ENCODE measurements around the gene RSU1.

DNA sequence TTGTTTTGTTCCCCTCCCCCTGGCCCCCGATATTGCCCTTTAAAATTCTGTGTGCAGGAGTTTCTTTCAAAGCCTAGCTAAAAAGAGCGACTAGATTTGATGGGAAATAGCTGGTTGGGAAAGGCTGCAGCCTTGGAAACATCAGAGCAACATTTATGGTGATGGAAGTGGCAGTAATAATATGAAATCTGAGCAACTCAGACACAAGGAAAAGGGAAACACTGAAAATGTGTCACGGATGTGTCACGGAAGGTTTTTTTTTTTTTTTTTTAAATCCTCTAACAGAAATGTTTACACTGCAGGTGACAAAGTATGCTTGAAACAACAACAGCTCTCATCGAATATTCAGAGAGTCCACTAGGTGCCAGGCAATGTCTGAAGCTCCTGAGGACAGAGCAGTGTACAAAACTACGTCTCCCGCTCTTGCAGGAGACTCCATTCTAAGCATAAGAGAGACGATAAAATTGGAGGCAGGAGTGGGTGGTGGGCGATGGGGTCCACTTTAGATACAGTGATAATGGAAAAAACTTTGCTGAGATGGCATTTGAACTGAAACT is 143.0 kb downstream of the RSU1 start:
- TF ChIP-seq, protein P1, sequence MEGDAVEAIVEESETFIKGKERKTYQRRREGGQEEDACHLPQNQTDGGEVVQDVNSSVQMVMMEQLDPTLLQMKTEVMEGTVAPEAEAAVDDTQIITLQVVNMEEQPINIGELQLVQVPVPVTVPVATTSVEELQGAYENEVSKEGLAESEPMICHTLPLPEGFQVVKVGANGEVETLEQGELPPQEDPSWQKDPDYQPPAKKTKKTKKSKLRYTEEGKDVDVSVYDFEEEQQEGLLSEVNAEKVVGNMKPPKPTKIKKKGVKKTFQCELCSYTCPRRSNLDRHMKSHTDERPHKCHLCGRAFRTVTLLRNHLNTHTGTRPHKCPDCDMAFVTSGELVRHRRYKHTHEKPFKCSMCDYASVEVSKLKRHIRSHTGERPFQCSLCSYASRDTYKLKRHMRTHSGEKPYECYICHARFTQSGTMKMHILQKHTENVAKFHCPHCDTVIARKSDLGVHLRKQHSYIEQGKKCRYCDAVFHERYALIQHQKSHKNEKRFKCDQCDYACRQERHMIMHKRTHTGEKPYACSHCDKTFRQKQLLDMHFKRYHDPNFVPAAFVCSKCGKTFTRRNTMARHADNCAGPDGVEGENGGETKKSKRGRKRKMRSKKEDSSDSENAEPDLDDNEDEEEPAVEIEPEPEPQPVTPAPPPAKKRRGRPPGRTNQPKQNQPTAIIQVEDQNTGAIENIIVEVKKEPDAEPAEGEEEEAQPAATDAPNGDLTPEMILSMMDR (IDR thresholded peaks at IDR 0.05; ENCODE audit: insufficient read depth, low read depth, low read length), result no peak
- TF ChIP-seq EZH2 (IDR thresholded peaks at IDR 0.05; ENCODE audit: insufficient read depth, low read length), result no peak

Data from astrocyte (in vitro differentiated cells and primary cell).